SKM-1 treated with dmso at 0.1 percent for 144 hours (cell line): ENCODE results near the gene TAPBPL.

Experiments
- DNase-seq: peaks from one replicate; lab custom pipeline; 2025; ENCODE audit not compliant: unreplicated experiment; lab: John Stamatoyannopoulos, UW

TAPBPL gene

DNA sequence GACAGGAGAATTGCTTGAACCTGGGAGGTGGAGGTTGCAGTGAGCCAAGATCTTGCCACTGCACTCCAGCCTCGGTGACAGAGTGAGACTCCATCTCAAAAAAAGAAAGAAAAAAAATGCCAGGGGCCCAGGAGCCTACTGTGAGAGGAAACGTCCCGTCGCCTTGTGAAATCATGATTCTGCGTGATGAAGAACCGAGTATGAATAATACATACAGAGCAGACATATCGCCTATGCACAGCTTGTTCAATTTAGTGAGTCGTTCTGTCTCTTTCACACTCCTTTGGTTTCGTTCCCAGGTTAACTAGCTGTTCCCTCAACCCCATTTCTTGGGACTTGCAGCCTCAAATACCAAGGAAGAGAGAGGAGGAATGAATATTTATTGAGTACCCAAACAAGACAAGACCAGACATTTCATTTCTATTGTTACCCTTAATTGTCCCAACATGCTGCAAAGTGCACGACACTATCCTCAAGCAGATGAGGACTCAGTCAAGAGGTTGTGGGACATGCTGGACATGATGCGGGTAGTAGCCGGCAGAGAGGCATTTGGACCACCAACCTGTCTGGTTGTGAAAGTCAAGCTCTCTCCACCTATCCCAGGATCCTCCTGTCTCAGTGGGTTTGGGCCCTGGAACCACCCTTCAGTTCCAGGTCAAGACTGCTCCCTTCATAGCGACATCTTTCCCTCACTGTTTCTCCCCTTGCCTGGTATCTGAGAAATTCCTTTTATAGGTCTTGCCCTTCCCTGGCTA, 15.7 kb upstream of the TAPBPL start:
- DNase-seq: no peak

GRCh38 chr12:6437586-6437985, 14.3 kb upstream of the TAPBPL start:
- DNase-seq: no peak

DNA sequence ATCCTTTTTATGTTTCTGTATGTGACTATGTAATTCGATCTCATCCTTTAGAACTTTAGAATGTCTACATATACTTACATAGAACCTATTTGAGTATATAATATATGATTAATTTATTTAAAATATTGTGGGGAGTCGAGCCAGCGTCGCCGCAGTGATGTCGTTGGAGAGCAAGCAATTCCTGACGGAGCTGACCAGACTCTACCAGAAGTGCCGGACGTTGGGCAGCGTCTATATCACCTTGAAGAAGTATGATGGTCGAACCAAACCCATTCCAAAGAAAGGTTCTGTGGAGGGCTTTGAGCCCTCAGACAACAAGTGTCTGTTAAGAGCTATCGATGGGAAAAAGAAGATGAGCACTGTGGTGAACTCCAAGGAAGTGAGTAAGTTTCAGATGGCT, 13.5 kb upstream of the TAPBPL start:
- DNase-seq: no peak

GRCh38 chr12:6440391-6440790, 11.5 kb upstream of the TAPBPL start:
- no peak for DNase-seq

DNA sequence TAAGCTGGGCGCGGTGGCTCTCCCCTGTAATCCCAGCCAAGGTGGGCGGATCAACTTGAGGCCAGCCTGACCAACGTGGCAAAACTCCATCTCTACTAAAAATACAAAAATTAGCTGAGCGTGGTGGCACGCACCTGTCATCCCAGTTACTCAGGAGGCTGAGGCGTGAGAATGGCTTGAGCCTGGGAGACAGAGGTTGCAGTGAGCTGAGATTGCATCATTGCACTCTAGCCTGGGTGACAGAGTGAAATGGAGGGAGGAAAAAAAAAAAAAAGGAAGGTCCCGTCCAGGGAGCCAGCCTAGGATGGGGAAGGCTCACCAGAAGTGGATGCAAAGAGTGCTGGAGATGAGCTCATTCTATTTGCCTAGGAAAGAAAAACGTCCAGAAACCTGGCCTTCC, 9.0 kb upstream of the TAPBPL start:
- no peak for DNase-seq

DNA sequence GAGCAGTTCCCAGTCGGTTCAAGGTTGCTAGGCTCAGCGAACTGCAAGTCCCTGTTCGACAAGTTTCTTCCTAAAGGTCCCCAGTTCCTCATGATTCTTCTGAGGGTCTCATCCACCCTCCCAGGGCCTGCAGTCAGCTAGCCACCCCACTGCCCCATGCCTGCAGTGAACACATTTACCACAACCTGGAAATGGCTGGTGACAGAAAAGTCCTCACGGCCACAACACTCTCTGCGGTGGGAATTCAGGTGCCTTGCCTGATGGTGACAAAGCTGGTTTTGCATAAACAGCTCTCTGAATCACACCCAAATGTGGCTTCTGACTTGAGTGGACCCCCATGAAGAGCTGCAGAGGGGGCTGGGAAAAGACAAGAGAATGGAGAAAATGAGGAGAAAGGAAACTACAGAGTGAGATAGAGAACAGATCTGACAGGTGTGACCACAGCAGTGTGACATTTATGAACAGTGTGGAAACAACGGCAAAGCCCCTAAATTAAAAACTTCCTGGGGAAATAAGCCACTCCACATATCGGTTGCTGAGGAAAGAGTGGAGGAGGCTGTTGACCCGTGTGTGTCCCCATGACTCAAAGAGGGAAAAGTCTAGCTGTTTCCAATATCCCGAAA, 8.4 kb upstream of the TAPBPL start:
- no peak for DNase-seq

GRCh38 chr12:6444031-6444430, 7.8 kb upstream of the TAPBPL start:
- DNase-seq: no peak

DNA sequence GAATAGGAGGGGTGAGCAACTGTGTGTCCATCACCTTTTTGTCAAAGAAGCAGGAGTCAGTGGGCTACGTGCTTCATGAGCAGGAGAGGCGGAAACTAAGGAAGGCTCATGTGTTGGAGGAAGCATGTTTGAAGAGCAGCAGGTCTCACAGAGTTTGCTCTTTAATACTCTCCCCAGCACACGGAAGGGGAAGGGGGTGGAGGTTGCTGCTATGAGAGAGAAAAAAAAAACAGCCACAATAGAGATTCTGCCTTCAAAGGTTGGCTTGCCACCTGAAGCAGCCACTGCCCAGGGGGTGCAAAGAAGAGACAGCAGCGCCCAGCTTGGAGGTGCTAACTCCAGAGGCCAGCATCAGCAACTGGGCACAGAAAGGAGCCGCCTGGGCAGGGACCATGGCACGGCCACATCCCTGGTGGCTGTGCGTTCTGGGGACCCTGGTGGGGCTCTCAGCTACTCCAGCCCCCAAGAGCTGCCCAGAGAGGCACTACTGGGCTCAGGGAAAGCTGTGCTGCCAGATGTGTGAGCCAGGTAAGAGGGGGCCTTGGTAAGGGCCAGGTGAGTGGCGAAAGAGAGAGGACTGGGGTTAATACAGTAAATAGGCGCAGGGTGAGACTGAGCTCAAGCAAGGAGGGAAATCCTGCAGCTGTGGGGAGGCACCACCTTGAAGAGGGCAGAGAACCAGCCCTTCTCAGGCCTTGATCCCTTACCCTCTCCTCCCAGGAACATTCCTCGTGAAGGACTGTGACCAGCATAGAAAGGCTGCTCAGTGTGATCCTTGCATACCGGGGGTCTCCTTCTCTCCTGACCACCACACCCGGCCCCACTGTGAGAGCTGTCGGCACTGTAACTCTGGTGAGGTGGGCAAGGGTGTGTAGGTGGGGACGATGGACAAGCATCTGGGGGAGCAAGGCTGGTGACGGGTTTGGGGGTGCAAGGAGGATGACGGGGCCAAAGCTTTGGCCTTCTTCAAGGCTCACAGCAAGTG, 6.8 kb upstream of the TAPBPL start, which contains the start of gene CD27:
CD27 (plus strand) TSS at position 252 of the 985 bp plus-strand sequence; CDS start at position 393, 141 bp downstream.
- no peak for DNase-seq

DNA sequence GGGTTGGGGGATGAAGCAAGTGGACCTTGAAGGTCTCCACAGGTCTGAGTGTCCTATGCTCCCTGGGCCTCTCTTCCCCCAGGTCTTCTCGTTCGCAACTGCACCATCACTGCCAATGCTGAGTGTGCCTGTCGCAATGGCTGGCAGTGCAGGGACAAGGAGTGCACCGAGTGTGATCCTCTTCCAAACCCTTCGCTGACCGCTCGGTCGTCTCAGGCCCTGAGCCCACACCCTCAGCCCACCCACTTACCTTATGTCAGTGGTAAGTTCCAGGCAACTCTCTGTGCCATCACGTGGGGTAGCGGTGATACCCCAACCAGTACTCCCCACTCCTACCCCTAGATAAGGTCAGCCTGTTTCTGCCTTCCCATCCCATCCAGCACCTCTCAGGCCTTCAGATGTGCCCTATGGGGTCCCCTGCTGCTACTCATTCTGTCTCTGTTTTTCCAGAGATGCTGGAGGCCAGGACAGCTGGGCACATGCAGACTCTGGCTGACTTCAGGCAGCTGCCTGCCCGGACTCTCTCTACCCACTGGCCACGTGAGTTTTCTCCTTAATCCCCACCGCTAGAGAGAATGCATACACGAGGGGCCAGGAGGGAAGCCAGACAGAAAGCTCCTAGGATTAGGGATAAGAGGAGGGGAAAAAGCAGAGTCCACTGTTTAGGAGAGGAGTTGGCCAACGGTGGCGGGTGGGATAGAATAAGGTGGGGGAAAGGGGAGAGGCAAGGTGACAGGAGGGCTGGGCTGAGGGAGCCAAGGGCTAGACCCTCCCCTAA, 1.6 kb upstream of the TAPBPL start:
- no peak for DNase-seq

DNA sequence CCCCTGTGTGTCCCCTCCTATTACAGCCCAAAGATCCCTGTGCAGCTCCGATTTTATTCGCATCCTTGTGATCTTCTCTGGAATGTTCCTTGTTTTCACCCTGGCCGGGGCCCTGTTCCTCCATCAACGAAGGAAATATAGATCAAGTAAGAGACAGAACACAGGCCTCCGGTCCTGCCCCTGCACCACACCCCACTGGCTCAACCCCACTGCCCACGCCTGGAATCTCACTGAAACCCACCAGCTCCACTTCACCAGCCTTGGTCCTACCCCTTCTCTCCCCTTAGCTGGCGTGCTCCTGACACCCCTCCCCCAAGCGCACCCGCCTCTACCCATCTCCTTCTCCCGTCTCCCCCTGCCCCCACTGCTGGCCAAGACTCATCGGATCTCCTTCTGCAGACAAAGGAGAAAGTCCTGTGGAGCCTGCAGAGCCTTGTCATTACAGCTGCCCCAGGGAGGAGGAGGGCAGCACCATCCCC, 934 bp upstream of the TAPBPL start:
- DNase-seq: no peak

- no peak for DNase-seq
Observed at GRCh38 chr12:6452245-6452943, 552 bp downstream of the TAPBPL start.

- no peak for DNase-seq
Observed at GRCh38 chr12:6452944-6453630, 1.2 kb downstream of the TAPBPL start.

DNA sequence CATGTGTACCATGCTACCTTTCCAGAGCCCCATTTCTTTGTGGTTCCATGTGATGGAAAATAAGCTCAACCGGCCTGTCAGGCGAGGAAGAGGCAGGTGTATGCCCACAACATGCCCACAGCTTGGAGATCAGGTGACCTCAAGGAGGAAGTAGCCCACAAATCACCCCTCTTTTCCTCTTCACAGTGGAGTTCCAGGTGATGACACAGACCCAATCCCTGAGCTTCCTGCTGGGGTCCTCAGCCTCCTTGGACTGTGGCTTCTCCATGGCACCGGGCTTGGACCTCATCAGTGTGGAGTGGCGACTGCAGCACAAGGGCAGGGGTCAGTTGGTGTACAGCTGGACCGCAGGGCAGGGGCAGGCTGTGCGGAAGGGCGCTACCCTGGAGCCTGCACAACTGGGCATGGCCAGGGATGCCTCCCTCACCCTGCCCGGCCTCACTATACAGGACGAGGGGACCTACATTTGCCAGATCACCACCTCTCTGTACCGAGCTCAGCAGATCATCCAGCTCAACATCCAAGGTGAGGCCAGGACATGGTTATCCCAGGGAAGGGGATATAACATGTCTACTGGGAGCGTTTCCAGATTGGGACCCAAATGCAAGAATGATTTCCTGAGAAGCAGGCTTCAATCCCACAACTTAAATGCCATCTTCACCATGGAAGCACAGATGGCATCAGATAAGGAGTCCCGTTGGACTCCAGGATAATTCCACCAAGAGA, 5.5 kb downstream of the TAPBPL start:
- DNase-seq: no peak

DNA sequence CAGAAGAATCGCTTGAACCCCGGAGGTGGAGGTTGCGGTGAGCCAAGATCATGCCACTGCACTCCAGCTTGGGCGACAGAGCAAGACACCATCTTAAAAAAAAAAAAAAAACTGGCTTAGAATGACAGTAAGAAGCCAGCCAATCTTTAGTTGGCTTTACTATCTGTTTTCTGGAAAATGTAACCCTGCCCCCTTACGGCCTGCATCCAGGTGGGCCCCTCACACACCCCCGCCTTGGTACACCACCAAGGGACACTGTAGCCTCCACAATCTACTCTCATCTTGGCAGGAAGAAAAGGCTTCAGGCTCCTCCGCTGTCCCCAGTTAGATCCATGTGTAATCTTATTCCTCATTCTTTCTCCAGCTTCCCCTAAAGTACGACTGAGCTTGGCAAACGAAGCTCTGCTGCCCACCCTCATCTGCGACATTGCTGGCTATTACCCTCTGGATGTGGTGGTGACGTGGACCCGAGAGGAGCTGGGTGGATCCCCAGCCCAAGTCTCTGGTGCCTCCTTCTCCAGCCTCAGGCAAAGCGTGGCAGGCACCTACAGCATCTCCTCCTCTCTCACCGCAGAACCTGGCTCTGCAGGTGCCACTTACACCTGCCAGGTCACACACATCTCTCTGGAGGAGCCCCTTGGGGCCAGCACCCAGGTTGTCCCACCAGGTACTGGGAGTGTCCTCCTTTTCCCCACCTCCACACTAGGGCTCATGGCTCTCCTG, 6.6 kb downstream of the TAPBPL start:
- no peak for DNase-seq

- DNase-seq: no peak
Observed at GRCh38 chr12:6459004-6459337, 7.1 kb downstream of the TAPBPL start.

DNA sequence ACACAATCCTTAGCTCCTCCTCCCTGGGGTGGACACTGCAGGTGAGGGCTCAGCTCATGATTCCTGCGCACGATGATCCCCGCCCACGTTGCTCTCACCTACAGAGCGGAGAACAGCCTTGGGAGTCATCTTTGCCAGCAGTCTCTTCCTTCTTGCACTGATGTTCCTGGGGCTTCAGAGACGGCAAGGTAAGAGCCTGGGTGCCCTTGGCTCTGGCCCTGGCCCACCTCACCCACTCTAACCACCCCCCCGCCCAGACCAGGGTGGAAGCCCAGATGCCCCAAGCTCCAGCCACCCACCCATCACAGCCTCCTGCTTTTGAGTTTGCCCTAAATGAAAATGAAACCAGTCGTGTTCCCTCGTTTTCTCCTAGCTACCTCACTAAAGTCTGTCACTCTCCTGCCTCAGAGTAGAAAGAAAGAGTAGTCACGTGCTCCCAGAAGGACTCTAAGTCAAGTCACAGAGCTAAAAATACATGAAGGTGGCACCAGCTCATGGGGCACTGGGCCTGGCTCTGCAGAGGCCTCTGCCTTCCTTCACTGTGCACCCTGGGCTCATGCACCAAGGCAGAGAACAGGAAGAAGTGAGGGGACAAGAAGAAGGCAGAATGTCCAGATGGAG, 9.0 kb downstream of the TAPBPL start:
- DNase-seq: no peak

DNA sequence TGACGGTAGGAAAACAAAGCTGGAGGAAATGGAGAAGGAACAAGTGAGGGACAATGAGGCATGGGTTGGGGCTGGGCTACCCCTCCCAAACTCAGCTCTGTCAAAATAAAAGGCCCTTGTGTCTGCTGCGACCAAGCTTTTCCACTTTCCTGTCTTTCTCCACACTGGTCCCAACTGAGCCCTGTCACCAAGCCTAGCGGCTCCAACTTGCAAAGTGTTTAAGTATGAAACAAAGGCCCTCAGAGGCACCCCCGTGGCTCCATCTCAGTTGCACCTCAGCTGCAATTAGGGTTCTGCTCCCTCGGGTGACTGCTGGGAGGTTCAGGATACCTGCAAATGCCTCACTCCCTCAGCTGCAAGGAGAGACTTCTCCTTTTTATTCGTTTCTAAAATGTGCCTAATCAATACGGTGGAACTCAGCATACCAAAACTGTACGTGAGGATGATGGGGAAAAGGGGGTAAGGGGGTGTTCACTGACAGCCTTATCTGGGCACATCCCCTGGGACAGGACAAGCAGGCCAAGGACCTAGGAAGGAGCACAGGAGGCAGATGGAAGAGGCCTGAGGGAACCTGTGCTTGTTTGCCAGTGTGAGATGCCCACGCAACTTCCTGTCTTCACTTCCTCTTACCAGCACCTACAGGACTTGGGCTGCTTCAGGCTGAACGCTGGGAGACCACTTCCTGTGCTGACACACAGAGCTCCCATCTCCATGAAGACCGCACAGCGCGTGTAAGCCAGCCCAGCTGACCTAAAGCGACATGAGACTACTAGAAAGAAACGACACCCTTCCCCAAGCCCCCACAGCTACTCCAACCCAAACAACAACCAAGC, 9.8 kb downstream of the TAPBPL start:
- DNase-seq: peak; percentile 89
